SU-DHL-6 (cell line): Measurements from ENCODE around the gene KHDC4.

ENCODE experiments used
- H2AFZ ChIP-seq: fragments of 200-600 bp; sonication (generic); 2 replicates; pipeline ENCODE4 v1.6.1; 2014; ENCODE audit warnings: low read depth, mild to moderate bottlenecking, moderate library complexity, mixed read lengths, antibody characterized with exemption, low read length; ENCODE audit not compliant: severe bottlenecking
- H3F3A ChIP-seq: fragments of 200-600 bp; shearing (Covaris generic); 2 replicates; pipeline ENCODE4 v1.6.0; 2016; ENCODE audit warnings: antibody characterized with exemption, mild to moderate bottlenecking; ENCODE audit not compliant: insufficient read depth
- H3K27ac ChIP-seq: fragments of 200-600 bp; sonication (generic); 2 replicates; pipeline ENCODE4 v1.5.1; 2016; ENCODE audit warnings: low read depth, mild to moderate bottlenecking, low read length, moderate library complexity, mixed read lengths
- H3K27me3 ChIP-seq: fragments of 200-600 bp; sonication (generic), shearing (Covaris generic); 2 replicates; pipeline ENCODE4 v1.6.0; 2014; ENCODE audit warnings: mild to moderate bottlenecking, low read length
- H3K36me3 ChIP-seq: fragments of 200-600 bp; sonication (generic); 2 replicates; pipeline ENCODE4 v1.6.1; 2014; ENCODE audit warnings: mild to moderate bottlenecking, low read length, mixed read lengths
- H3K4me2 ChIP-seq: fragments of 300-600, 200-600 bp; shearing (Covaris generic), sonication (generic); 2 replicates; pipeline ENCODE4 v1.6.0; 2014; ENCODE audit warnings: low read length, low read depth, mild to moderate bottlenecking; ENCODE audit not compliant: poor library complexity, severe bottlenecking
- H3K4me3 ChIP-seq: fragments of 200-600 bp; sonication (generic); 2 replicates; pipeline ENCODE4 v1.5.1; 2014; ENCODE audit warnings: antibody characterized with exemption, low read length, mild to moderate bottlenecking, mixed read lengths; ENCODE audit not compliant: insufficient read depth, poor library complexity, severe bottlenecking
- H3K79me2 ChIP-seq: fragments of 200-600 bp; sonication (generic); 2 replicates; pipeline ENCODE4 v1.6.1; 2014; ENCODE audit warnings: mild to moderate bottlenecking, low read length, moderate library complexity; ENCODE audit not compliant: insufficient read depth
- H3K9ac ChIP-seq: fragments of 200-600 bp; sonication (generic); 2 replicates; pipeline ENCODE4 v1.7.0; 2014; ENCODE audit warnings: mild to moderate bottlenecking, low read length
- H3K9me2 ChIP-seq: fragments of 200-600 bp; sonication (generic); replicated peaks from 2 replicates; pipeline ENCODE4 v1.6.1; 2014; ENCODE audit warnings: low read length; ENCODE audit not compliant: insufficient read depth
- H3K9me3 ChIP-seq: fragments of 200-600 bp; sonication (generic); 2 replicates; pipeline ENCODE4 v1.6.1; 2014; ENCODE audit warnings: low read length, mixed read lengths; ENCODE audit not compliant: insufficient read depth
- H4K20me1 ChIP-seq: fragments of 200-600 bp; sonication (generic); 2 replicates; pipeline ENCODE4 v1.6.1; 2014; ENCODE audit warnings: low read depth, mild to moderate bottlenecking, antibody characterized with exemption, low read length, moderate library complexity, mixed read lengths
- CTCF ChIP-seq: fragments of 200-600 bp; sonication (generic); IDR thresholded peaks from one replicate; pipeline ENCODE4 v1.5.1; 2017; ENCODE audit warnings: antibody characterized with exemption, mild to moderate bottlenecking, low read length, moderate library complexity; ENCODE audit not compliant: insufficient read depth, poor library complexity, severe bottlenecking
- EZH2phosphoT487 ChIP-seq: fragments of 200-600 bp; sonication (generic), shearing (Covaris generic); conservative IDR thresholded peaks from 2 replicates; pipeline ENCODE4 v1.6.1; 2018; ENCODE audit warnings: mild to moderate bottlenecking, antibody characterized with exemption, low read length, moderate library complexity, mixed read lengths

The KHDC4 gene

GRCh38 chr1:155873860-155874259 lies 60.4 kb downstream of the KHDC4 start:
- H3K27me3 ChIP-seq: no peaks in the 10 kb centered on the region
- H3K4me2 ChIP-seq: no peak overlapping the region
- no peak overlapping the region for H3K27ac ChIP-seq
- H3K4me3 ChIP-seq: no peak overlapping the region
- no peaks in the 10 kb centered on the region for H3K79me2 ChIP-seq
- H4K20me1 ChIP-seq: no peaks in the 10 kb centered on the region
- no peak overlapping the region for H3K9ac ChIP-seq
- no peaks in the 10 kb centered on the region for H3F3A ChIP-seq
- H2AFZ ChIP-seq: no peak overlapping the region
- no peaks in the 10 kb centered on the region for H3K36me3 ChIP-seq
- TF ChIP-seq EZH2phosphoT487: no peak
- TF ChIP-seq CTCF: no peak
- no peaks in the 10 kb centered on the region for H3K9me2 ChIP-seq
- H3K9me3 ChIP-seq: no peaks in the 10 kb centered on the region

- Histone ChIP-seq H4K20me1 (no peaks in the 10 kb centered on the region), H3K9ac (no peak overlapping the region), H3K9me3 (no peaks in the 10 kb centered on the region), H2AFZ (no peak overlapping the region), H3K9me2 (no peaks in the 10 kb centered on the region), H3K4me3 (no peak overlapping the region), H3K79me2 (no peaks in the 10 kb centered on the region), H3K36me3 (no peaks in the 10 kb centered on the region), H3K27ac (no peak overlapping the region), H3K4me2 (no peak overlapping the region), H3F3A (no peaks in the 10 kb centered on the region), H3K27me3 (no peaks in the 10 kb centered on the region)
- TF ChIP-seq EZH2phosphoT487: no peak
- TF ChIP-seq CTCF: no peak
These were observed 61.7 kb downstream of the KHDC4 start for GRCh38 chr1:155872527-155872926.

DNA sequence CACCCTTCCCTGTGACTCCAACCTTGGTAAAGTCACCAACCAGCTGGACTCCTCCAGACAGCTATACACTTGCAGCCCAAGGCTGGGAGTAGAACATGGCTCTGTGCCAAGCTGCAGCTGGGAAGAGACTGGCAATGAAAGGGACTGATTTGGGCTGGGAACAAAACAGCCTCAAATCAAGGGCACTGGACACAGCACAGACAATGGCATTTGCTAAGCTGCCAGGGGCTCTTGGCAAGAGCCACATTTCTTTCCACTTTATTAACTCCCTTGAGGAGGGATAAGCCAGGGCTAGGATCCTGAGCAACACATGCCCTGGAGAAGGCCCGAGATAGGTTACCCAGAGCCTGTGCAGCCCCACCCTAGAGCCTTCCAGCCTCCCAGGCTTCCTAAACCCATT lies 62.8 kb downstream of the KHDC4 start:
- Histone ChIP-seq H2AFZ (no peak overlapping the region), H3K9me2 (no peaks in the 10 kb centered on the region), H3K4me2 (no peak overlapping the region), H3F3A (no peaks in the 10 kb centered on the region), H3K36me3 (no peaks in the 10 kb centered on the region), H3K79me2 (no peaks in the 10 kb centered on the region), H4K20me1 (no peaks in the 10 kb centered on the region), H3K4me3 (no peak overlapping the region), H3K9me3 (no peaks in the 10 kb centered on the region), H3K27ac (no peak overlapping the region), H3K9ac (no peak overlapping the region), H3K27me3 (no peaks in the 10 kb centered on the region; the same call in 1 of the 2 replicates)
- no peak for TF ChIP-seq EZH2phosphoT487

DNA sequence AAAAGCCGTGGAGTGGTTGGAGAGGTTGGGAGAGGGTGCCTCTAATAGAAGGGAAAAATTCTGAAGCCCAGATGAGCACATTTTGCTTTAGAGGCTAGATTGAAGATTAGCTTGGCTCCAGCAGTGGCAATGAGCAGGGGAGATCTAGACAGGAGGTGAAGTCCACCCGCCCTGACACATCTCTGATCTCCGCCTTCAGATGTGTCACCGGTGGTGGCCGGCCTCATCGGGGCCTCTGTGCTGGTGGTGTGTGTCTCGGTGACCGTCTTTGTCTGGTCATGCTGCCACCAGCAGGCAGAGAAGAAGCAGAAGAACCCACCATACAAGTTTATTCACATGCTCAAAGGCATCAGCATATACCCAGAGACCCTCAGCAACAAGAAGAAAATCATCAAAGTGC lies 66.4 kb downstream of the KHDC4 start:
- no peaks in the 10 kb centered on the region for H3K36me3 ChIP-seq
- H3K9ac ChIP-seq: no peak overlapping the region
- TF ChIP-seq CTCF (no peak), EZH2phosphoT487 (no peak)
- no peaks in the 10 kb centered on the region for H3K9me2 ChIP-seq
- no peak overlapping the region for H3K4me3 ChIP-seq
- no peaks in the 10 kb centered on the region for H3F3A ChIP-seq
- no peak overlapping the region for H2AFZ ChIP-seq
- H3K9me3 ChIP-seq: no peaks in the 10 kb centered on the region
- no peaks in the 10 kb centered on the region for H4K20me1 ChIP-seq
- H3K4me2 ChIP-seq: no peak overlapping the region
- no peaks in the 10 kb centered on the region for H3K79me2 ChIP-seq
- no peaks in the 10 kb centered on the region; the same call in 1 of the 2 replicates for H3K27me3 ChIP-seq
- H3K27ac ChIP-seq: no peak overlapping the region
